Lower lobe of right lung (tissue), 2 donors: ENCODE results near the gene POLR2E. TPM values are rescaled to one million over a fixed set of nuclear protein-coding genes. Genes with fewer than 3 reads are reported as not detected.

ENCODE experiments used
- ATAC-seq, 2 donors: fragments of 200-7000 bp; cut with Tn5 transposase; one replicate each; pipeline ENCODE4 v1.9.1; 2020 to 2022; ENCODE audit warnings: mild to moderate bottlenecking in 2 of 2, moderate library complexity in 2 of 2
- DNase-seq: peaks from one replicate; pipeline ENCODE4 v3.0.0-alpha.2; 2020
- H3K27ac ChIP-seq: fragments of 200-600 bp; one replicate; pipeline ENCODE4 v1.8.0; 2022
- H3K27me3 ChIP-seq: fragments of 200-600 bp; one replicate; pipeline ENCODE4 v1.8.0; 2022; ENCODE audit warnings: low read depth
- H3K36me3 ChIP-seq: fragments of 200-600 bp; one replicate; pipeline ENCODE4 v1.8.0; 2022; ENCODE audit warnings: mild to moderate bottlenecking
- H3K4me1 ChIP-seq: fragments of 200-600 bp; one replicate; pipeline ENCODE4 v1.8.0; 2022
- H3K4me3 ChIP-seq: fragments of 200-600 bp; one replicate; pipeline ENCODE4 v1.8.0; 2022; ENCODE audit warnings: mild to moderate bottlenecking
- H3K9me3 ChIP-seq: fragments of 200-600 bp; one replicate; pipeline ENCODE4 v1.8.0; 2022
- intact Hi-C: fragments of 100-400 bp; cut with DNase I; formaldehyde crosslinking; loops from one replicate; pipeline ENCODE4 v1.11.0; 2022
- total RNA-seq: library from RNA; stranded (reverse); fragmentation: NEBNext Ultra II Directional; extraction: Animal tissue kit (Norgen Biotek cat#: 25700); gene quantifications from one replicate; pipeline ENCODE4 v1.2.1, GENCODE V29; 2021
- TF ChIP-seq, protein P1 (sequence below): fragments of 200-600 bp; IDR thresholded peaks from one replicate; pipeline ENCODE4 v1.8.0; 2022; ENCODE audit warnings: antibody characterized with exemption, mild to moderate bottlenecking
- donor health status: DM: no; HTN: yes; CAD: no; lungs with severe emphysema.

POLR2E gene
- total RNA-seq, 1 donor from 2014 or later, result 158 TPM

- no peak for DNase-seq
- ATAC-seq, result no peak
- H3K27me3 ChIP-seq, result no peaks in the 10 kb centered on the region
- H3K4me1 ChIP-seq, result peaks cover 70% of the 10 kb centered on the region
- intact Hi-C loops, result no loop called here
- H3K36me3 ChIP-seq, result peaks cover 18% of the 10 kb centered on the region
- TF ChIP-seq, protein P1, sequence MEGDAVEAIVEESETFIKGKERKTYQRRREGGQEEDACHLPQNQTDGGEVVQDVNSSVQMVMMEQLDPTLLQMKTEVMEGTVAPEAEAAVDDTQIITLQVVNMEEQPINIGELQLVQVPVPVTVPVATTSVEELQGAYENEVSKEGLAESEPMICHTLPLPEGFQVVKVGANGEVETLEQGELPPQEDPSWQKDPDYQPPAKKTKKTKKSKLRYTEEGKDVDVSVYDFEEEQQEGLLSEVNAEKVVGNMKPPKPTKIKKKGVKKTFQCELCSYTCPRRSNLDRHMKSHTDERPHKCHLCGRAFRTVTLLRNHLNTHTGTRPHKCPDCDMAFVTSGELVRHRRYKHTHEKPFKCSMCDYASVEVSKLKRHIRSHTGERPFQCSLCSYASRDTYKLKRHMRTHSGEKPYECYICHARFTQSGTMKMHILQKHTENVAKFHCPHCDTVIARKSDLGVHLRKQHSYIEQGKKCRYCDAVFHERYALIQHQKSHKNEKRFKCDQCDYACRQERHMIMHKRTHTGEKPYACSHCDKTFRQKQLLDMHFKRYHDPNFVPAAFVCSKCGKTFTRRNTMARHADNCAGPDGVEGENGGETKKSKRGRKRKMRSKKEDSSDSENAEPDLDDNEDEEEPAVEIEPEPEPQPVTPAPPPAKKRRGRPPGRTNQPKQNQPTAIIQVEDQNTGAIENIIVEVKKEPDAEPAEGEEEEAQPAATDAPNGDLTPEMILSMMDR, result no peak
- H3K4me3 ChIP-seq, result no peak overlapping the region
- H3K9me3 ChIP-seq, result no peaks in the 10 kb centered on the region
- H3K27ac ChIP-seq, result peak overlapping the region; percentile 97
These were observed 39.3 kb upstream of the POLR2E start for GRCh38 chr19:1134431-1134830.

DNA sequence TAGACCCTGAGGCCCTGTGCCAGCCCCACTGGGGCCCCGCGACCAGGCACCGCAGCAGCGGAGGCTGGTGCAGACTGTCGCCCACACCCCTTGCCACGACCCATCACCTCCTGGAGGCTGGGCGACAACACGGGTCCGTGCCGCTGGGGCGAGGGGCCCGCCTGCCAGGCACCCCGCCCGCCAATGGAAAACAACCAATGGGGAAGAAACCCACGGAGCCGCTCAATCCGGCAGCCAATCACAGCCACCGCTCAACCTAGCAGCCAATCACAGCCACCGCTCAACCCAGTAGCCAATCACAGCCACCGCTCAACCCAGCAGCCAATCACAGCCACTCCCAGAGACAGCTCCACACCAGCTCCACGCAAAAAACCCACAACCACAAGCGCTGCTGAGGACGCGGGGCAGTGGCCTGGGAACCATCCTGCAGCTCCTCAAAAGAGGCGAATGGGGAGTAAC lies 38.3 kb upstream of the POLR2E start:
- H3K36me3 ChIP-seq, result peaks cover 15% of the 10 kb centered on the region
- intact Hi-C loops, result no loop called here

DNA sequence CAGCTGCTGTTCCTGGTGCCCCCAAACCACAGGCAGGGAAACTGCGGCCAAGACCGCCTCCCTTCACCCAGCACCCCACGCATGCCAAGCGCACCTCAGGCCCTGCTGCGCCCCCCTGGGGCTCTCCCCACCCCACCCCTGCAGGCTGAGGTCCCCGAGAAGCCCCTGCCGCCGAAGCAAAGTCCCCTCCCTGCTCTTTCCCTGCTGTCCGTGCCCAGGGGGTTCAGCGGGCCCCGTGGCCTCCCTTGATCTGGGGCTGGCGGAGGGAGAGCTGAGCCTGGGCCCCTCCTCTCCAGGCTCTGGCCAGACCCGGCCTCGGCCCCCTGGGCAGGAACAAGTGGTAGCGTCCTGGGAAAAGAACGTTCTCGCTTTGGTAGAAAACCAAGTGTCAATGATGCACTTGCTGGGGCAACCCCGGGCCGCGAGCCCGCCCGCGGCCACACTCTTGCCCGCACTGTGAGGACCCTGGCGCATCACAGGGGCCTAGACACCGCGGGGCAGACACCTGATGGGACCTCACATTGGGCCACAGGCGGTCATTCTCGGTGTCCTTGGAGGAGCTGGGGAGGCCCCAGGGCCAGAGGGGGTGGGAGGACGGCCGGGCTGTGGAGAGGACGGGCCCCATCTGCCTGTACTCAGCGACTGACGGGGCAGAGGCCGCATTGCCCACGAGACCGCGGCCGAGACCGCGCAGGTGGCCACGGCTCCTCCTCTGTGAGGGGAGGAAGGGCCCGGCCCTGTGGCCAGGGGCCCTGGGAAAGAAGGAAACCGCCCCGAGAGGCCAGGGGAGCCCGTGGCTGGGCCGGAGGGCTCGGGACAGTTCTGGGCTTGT lies 37.6 kb upstream of the POLR2E start:
- Histone ChIP-seq H3K27ac (peak overlapping the region; percentile 97), H3K9me3 (no peaks in the 10 kb centered on the region), H3K27me3 (no peaks in the 10 kb centered on the region), H3K4me3 (peak overlapping the region; percentile 85), H3K4me1 (peaks cover 81% of the 10 kb centered on the region), H3K36me3 (peaks cover 21% of the 10 kb centered on the region)
- intact Hi-C loops, result no loop called here
- TF ChIP-seq, protein P1, result no peak
- DNase-seq (peak; percentile 66), ATAC-seq (peak; percentile 8 to 20)

More for the DNA sequence above, 38.3 kb upstream of the POLR2E start:
- DNase-seq (peak; percentile 68), ATAC-seq (peak; percentile 16 to 44)
- TF ChIP-seq, protein P1, result no peak
- H3K4me1 ChIP-seq, result peaks cover 77% of the 10 kb centered on the region
- peak overlapping the region; percentile 97 for H3K27ac ChIP-seq
- peak overlapping the region; percentile 85 for H3K4me3 ChIP-seq
- no peaks in the 10 kb centered on the region for H3K9me3 ChIP-seq
- H3K27me3 ChIP-seq, result no peaks in the 10 kb centered on the region

DNA sequence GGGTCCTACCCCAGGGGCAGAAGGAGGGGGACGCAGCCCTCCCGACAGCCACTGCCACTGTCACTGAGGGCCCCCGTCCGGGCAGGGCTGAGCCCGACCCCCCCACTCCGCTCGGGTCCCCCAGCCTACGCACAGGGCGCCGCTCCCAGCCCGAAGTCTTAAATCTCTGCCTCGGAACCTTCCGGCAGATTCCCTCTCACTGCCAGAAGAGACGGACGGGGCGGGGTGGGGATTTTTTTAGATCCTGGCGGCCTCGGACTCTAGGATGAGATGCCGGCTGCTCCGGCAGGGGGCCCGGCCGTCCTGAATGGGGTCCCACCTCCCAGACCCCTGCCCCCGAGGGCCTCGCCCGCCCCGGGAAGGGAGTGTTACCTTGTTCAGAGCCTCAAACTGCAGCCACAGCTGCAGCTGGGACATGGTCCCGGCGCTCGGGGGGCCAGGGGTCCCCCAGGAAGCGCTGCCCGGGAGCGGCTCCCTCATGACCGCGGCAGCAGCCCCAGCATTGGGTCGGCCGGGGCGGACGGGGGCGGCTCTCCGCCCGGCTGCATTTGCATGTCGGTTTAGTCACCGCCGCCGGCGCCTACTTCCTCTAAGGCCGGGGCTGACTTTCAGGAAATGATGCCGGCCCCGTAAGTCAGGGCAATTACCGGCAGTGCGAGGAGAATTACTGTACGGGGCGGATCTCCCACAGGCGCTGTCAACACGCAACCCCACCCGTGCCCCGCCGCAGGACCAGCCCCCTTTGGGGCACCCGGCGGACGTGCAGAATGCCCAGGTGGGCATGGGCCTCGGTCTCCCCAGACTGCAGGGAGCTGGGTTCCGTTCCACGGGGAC lies 36.8 kb upstream of the POLR2E start:
- peak overlapping the region; percentile 85 for H3K4me3 ChIP-seq
- ATAC-seq (peak; percentile 83 to 84), DNase-seq (peak; percentile 95)
- peak overlapping the region; percentile 97 for H3K27ac ChIP-seq
- H3K9me3 ChIP-seq, result no peaks in the 10 kb centered on the region
- H3K36me3 ChIP-seq, result peaks cover 29% of the 10 kb centered on the region
- peaks cover 90% of the 10 kb centered on the region for H3K4me1 ChIP-seq
- intact Hi-C loops, result no loop called here
- TF ChIP-seq, protein P1, result peak; percentile 10
- no peaks in the 10 kb centered on the region for H3K27me3 ChIP-seq

GRCh38 chr19:1130771-1131717 lies 35.9 kb upstream of the POLR2E start:
- Histone ChIP-seq H3K27ac (peak overlapping the region; percentile 97), H3K27me3 (no peaks in the 10 kb centered on the region), H3K4me3 (peak overlapping the region; percentile 85), H3K36me3 (peaks cover 36% of the 10 kb centered on the region), H3K4me1 (peaks cover 90% of the 10 kb centered on the region), H3K9me3 (no peaks in the 10 kb centered on the region)
- ATAC-seq (peak; percentile 0 to 1), DNase-seq (no peak)
- TF ChIP-seq, protein P1, result no peak
- intact Hi-C loops, result no loop called here
